Body of pancreas (tissue), 4 donors: ENCODE results near the gene PLCB2.

Experiments used
- POLR2A ChIP-seq, 3 donors: fragments of 450-650 bp; IDR thresholded peaks; one replicate each; pipeline ENCODE4 v1.6.1; 2016; ENCODE audit warnings: antibody characterized with exemption in 3 of 3, mild to moderate bottlenecking in 2 of 3
- TF ChIP-seq, protein P1 (sequence below), 7 experiments: fragments of 450-650 bp in 4 of 7; fragments of 200-600 bp in 3 of 7; sonication (generic) in 3 of 7; IDR thresholded peaks; one replicate each; pipeline ENCODE4 v1.5.1; 2016 to 2019; ENCODE audit warnings: antibody characterized with exemption in 7 of 7

DNA sequence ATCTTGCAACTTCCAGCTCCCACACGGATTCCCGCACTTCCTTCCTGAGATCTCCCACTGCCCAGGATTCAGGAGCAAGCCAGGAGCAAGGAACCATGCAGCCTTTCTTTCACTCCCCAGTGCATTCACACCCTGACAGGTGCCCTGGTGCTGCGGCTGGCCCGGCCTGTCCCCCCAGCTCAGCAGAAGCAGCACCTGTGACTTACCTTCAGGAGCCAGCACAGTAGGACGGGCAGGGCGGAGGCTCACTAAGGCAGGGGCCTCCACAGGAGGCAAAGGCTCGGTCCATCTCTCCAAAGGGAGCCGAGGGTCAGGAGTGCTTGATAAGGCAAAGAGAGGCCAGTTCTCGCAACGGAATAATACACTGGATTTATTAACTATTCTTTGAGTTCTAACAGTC is 29.7 kb downstream of the PLCB2 start:
- TF ChIP-seq, protein P1, sequence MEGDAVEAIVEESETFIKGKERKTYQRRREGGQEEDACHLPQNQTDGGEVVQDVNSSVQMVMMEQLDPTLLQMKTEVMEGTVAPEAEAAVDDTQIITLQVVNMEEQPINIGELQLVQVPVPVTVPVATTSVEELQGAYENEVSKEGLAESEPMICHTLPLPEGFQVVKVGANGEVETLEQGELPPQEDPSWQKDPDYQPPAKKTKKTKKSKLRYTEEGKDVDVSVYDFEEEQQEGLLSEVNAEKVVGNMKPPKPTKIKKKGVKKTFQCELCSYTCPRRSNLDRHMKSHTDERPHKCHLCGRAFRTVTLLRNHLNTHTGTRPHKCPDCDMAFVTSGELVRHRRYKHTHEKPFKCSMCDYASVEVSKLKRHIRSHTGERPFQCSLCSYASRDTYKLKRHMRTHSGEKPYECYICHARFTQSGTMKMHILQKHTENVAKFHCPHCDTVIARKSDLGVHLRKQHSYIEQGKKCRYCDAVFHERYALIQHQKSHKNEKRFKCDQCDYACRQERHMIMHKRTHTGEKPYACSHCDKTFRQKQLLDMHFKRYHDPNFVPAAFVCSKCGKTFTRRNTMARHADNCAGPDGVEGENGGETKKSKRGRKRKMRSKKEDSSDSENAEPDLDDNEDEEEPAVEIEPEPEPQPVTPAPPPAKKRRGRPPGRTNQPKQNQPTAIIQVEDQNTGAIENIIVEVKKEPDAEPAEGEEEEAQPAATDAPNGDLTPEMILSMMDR (IDR thresholded peaks at IDR 0.05): no peak
- TF ChIP-seq POLR2A (IDR thresholded peaks at IDR 0.05): no peak
